Activated T-helper 1 cell treated with Interleukin-2 at 50 U/mL for 16 hours (primary cell): ENCODE measurements around the gene WIZ.

ENCODE experiments used
- DNase-seq: peaks from one replicate; pipeline ENCODE4 v3.0.0-alpha.2; 2020; ENCODE audit warnings: low read depth

The WIZ gene

DNA sequence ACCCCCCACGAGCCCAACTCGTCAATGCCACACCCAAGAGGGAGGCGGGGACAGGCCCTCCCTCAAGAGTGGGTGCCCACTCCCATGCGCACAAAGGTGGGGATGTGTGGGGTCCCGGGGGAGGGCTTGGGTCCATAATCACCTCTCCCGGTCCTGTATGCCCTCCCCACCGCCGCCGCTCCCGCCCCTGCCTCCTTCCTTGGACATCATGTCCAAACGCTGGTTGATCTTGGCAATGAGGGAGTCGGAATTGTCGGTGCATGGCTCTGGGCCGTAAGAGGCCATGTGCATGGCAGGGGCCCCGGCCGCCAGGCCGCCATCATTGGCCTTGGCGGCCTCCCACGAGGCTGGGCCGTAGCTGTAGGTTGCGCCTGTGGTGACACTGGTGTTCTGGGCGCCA is 76.1 kb downstream of the WIZ start:
- no peak for DNase-seq

DNA sequence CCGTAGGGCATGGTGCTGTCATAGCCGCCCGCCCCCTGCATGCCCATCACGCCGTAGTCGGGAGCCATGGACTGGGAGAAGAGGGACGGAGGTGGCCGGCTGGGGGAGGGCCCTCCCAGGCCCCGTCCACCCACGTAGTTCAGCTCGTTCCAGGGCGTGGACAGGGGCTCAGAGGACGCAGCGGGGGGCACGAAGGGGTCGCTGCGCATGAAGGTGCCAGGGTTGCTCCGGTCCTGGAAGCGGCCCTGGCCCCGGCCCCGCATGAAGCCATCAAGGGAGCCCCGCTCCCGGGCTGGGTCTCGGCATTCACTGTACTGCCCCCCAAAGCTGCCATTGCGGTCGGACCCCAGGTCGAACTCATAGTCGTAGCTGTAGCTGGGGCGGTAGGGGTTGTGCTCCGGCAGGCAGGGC is 76.9 kb downstream of the WIZ start:
- DNase-seq: no peak

DNA sequence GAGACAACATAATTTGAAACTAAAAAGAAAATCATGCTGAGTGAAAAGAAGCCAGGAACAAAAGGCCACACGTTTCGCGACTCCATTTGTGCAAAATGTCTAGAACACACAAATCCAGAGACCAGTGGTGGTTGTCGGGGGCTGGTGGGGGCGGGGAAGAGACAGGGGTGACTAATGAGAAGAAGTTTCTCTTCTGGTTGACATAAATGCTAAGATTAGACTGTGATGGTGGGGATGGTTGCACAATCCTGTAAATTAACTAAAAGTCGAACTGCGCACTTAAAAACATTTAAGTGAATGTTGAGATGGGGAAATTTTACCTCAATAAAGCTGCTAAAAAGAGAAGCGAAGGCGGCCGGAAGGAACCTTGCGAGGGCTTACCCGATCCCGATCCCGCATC is 77.3 kb downstream of the WIZ start:
- no peak for DNase-seq

DNA sequence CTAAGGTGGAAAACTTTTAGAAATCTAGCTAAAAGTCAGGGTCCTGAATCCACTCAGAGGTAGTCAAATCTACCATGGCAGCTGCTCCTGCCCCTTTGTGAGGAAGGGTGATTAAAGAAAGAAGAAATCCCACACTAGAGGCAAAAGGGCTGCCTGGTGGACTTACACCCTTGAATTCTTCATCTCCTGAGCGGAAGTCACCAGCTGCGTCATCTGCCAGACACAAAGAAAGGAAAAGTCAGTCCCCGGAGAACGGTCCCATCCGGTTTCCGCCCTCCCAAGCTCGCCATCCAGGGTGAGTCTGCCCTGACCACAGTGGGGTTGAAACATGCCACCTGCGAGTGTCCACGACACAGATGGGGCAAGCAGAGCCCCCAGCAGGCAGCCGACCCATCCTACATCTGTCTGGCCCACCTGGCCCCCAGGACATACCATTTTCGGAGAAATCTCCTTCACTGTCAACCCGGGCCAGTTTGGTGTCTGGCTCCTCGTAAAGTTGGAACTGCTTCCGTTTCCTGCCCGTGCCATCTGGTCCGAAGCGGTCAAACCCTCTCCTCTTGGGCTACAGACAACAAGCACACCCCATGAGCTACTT is 77.9 kb downstream of the WIZ start:
- no peak for DNase-seq

DNA sequence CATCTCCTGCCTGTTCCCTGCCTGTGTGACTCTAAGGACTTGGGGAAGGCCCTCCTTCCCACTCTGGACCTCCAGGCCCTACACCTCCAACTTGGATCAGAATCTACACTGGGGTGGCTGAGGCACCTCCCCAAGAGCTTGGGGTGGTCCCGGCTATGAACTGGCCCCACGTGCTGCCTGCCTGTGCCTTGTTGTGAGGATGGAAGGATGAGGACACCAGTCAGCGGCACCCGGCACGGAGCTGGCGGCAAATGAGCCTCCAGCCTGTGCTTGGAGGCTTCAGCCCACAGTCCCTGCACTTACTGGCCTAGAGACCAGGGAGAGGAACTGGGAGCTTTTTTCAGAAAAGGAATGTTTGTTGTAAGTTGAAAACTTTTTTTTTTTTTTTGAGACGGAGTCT is 78.6 kb downstream of the WIZ start:
- DNase-seq: no peak
